Activated CD4-positive, CD25-positive, alpha-beta regulatory T cell (primary cell): Measurements from ENCODE around the gene PRB4.
"Not testable (repeated sequence)": the region's sequence is repeated elsewhere in the genome, so short reads cannot be mapped to it uniquely, and the experiment has no call there.

Experiments used
- DNase-seq, 4 experiments: peaks; one replicate each; lab custom pipeline; 2025; lab: John Stamatoyannopoulos, UW

PRB4 gene

GRCh38 chr12:11310336-11310735 lies at the start of gene PRB4:
PRB4 (minus strand) TSS chr12:11310436; CDS start chr12:11310398, 38 bp downstream.
- DNase-seq, result no peak

- DNase-seq, result not testable (repeated sequence)
Measured at GRCh38 chr12:11351736-11352135, 41.5 kb upstream of the PRB4 start.

DNA sequence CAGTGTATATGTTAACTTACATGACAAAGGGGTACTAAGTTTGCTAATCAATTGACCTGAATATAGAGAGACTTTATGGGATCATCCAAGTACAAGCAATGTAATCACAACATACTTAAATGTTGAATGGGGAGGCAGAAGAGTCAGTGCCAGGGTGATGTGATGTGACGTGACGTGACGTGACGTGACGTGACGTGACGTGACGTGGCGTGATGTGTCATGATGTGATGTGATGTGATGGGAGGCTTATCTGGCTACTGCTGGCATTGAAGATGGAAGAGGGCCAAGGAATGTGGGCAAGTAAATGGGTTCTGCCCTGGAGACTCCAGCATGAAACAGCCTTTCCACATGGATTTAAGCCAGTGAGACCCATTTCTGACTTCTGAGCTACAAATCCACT lies 38.2 kb upstream of the PRB4 start:
- no peak for DNase-seq

DNA sequence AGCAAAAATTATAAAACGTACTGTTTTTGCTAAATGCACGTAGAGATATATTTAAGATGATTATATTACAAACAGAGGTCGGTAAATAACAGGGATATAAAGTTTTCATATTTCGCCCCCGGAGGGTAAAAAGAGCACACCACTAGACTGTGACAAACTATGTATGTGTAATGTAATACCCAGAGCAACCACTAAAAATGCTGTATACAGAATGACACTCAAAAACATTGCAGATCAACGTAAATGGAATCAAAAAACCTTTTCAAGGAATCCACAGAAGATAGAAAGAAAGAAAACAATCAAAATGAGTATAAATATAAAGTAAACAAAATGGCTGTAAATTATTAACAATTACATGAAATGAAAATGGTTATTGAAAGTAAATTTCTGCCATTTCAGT lies 37.6 kb upstream of the PRB4 start:
- DNase-seq, result no peak

DNA sequence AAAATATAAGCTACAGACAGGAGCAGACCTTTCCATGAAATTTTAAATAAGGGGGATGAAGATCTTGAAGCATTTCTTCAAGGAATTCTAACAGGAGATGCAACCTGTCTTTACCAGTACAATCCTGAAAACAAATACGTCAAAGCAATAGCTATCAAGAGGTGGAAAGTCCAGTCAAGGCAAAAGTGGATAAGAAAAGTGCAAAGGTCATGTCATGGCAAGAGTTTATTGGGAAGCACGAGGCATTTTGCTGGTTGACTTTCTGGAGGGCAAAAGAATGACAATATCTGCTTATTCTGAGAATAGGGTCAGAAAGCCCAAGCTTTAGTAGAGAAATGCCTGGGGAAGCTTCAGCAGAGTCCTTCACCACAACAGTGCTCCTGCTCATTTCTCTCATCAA lies 34.3 kb upstream of the PRB4 start:
- DNase-seq, result no peak

DNA sequence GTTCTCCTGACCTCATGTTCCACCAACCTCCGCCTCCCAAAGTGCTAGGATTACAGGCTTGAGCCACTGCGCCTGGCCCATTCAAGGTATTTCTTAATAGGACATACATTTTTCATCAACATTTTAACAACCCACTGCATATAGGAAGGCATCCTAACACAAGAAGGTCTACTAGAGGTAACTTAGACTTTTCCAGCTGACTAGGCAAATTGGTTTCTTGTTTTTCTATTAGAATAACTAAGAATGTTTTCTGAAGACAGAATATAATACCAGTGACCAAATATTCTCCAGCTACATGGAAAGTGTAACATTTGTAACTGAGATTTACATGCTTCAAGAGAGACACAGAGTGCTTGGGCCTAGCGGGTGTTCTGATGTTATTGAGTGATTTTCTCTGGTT lies 14.2 kb upstream of the PRB4 start:
- DNase-seq, result no peak

DNA sequence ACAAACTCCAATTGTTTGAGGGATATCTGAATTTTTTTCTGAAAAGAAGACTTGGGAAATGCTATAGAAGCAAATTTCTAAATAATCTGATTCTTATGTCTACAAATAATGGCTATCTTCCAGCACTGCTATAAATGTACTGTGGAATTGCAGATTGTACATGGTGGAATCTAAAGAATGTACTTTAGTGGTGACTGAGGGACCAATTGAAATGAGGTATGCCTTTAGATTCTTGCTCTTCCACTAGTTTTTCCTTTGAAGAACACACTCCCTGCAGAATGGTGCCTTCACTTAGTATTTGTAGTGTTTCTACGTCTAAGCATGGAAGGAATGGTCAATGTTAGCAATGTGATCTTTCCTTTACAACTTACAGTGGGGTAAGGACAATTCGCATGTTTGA lies 11.7 kb upstream of the PRB4 start:
- no peak for DNase-seq

DNA sequence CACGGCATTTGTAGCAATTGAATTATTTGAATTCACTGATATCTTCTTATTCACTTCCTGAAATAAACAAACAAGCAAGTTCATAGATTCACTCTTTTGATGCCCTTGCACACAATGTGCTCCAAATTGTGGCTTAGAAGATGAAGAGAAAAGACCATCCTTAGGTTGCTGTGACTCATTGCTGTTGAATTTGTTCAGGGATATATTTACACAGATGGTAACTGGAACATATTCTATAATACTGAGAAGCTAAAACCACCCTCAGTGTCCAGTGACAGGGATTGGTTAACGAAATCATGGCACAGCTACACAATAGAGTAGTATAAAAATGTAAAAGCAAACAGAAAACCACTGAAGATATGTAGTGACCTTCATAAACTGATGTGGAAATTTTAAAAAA lies 3.1 kb downstream of the PRB4 start:
- no peak for DNase-seq

DNA sequence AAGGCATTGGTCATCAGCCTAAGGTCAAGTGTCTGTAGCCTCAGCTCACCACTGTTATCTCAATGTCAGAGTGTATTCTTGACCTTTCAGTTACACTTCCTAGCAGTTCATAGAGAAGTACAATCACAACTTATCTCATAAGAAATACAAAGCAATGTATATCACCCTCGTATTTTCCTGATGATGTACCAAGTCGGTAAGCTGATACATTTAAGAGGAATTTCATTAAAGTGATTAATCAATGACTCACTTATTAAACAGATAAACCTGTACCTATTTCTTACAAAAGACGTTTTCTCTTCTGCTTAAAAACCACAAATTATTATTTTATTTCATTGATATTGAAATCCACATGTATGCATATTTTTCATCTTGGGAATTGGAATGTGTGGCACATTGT lies 36.8 kb downstream of the PRB4 start:
- DNase-seq, result no peak

DNA sequence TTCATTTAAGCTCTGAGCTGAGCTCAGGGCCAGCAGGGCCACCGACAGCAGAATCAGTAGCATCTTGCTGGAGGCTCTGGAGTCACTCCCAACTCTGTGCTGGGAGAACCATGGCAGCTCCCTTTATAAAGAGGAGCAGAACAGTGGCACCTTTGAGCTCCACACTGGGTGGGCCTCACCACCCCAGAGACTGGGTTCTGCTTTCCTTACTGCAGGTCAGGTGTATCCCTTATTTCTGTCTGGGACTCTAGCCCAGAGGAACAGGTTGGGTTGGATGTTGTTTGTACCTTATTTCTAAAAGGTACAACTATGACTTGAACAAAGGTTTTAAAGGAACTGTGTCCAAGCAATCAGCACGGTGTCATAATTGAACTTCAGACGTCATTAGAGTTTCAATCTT lies 40.6 kb downstream of the PRB4 start, which contains the start of gene PRB3:
Gene PRB3, minus strand, starts transcription at position 101 of the 400 bp plus-strand sequence. Its CDS starts 38 bp downstream, at position 63.
- no peak for DNase-seq

GRCh38 chr12:11264501-11264900 lies 45.7 kb downstream of the PRB4 start:
- DNase-seq, result no peak
